Retinal pigment epithelial cell (primary cell): Measurements from ENCODE around the gene TRIM65.

Experiments
- DNase-seq: peaks from one replicate; pipeline ENCODE4 v3.0.0-alpha.2; 2010; ENCODE audit warnings: low read depth
- H3K4me3 ChIP-seq: 2 replicates; pipeline ENCODE4 v1.5.1; 2011; ENCODE audit warnings: mild to moderate bottlenecking, low read length, control low read depth, moderate library complexity
- TF ChIP-seq, protein P1 (sequence below): conservative IDR thresholded peaks from 2 replicates; pipeline ENCODE4 v1.5.1; 2011; ENCODE audit warnings: low read depth, low read length, control low read depth, inconsistent platforms

Gene TRIM65

DNA sequence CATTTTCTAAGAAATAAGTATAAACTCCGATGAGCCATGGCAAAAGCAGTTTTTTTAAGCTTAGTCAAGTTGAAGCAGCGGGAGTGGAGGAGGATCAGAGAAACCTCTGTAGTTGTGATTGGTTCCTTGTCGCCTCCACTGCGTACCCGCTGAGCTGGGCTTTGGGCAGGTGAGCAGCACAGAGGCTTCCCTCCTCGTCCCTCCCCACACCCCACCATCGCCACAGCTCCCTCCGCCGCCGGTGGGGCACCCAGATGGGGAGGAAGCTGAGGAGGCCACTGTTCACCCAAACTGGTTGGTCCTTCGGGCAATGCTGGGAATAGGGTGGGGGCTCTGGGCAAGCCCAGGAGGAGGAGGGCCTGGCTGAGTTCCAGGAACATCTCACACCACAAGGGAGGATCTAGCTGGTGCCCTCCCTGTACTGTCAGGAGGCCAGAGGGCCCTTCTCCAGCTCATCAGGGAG is 13.1 kb upstream of the TRIM65 start:
- no peak for DNase-seq
- TF ChIP-seq, protein P1, sequence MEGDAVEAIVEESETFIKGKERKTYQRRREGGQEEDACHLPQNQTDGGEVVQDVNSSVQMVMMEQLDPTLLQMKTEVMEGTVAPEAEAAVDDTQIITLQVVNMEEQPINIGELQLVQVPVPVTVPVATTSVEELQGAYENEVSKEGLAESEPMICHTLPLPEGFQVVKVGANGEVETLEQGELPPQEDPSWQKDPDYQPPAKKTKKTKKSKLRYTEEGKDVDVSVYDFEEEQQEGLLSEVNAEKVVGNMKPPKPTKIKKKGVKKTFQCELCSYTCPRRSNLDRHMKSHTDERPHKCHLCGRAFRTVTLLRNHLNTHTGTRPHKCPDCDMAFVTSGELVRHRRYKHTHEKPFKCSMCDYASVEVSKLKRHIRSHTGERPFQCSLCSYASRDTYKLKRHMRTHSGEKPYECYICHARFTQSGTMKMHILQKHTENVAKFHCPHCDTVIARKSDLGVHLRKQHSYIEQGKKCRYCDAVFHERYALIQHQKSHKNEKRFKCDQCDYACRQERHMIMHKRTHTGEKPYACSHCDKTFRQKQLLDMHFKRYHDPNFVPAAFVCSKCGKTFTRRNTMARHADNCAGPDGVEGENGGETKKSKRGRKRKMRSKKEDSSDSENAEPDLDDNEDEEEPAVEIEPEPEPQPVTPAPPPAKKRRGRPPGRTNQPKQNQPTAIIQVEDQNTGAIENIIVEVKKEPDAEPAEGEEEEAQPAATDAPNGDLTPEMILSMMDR: no peak
- H3K4me3 ChIP-seq: no peak overlapping the region

DNA sequence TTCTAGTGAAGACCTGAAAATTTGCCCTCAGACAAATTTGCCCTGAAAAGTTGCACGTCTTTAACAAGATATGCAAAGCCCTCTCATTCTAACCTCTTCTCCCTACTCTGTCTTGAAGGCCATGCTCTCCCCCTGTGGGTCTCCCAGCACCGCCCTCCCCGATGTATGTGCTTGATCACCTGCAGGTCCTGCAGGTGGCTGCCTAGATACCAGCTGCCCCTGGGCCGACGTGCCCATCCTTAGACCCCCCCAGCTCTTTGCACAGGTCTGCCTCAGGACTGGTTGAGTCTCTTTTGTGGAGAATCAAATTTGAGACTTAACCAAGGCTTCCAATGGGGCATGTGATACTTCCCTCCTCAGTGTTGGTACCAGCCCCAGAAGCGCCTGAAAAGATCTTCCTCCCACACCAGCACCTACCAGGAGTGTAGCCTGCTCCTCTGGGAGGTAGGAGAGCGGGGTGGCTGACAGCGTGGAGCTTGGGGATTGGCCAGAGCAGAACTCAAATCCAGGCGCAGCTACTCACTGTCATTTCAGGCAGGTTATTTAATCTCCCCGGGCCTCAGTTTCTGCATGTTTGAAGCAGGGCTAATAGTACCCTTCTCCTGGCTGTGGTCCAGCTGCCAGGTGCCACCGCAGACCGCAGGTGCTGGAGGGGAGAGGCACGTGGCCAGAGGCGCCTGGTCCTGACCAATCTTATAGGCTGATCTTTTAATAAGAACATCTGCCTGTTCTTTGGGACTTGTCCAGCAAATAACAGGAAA is 12.5 kb upstream of the TRIM65 start:
- TF ChIP-seq, protein P1: no peak
- no peak overlapping the region for H3K4me3 ChIP-seq
- no peak for DNase-seq

DNA sequence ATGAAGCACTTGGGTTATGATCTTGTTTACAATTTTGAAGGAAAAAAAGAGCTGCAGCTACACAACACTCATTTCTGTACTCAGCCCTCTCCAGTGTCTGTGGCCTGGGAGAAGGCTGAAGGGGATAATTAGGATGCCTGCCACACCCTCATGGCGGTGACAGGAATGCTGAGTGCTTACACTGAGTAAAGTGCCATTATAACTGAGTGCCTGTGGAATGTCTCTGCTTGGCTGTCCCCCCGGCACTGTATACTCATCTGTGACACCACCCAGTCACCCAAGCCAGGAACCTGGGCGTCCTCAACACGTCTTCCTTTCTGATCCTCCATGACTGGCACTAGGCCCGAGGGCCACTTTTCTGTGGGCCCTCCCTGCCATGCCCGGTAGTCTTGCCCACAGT is 11.4 kb upstream of the TRIM65 start:
- TF ChIP-seq, protein P1: no peak
- no peak for DNase-seq
- H3K4me3 ChIP-seq: no peak overlapping the region

DNA sequence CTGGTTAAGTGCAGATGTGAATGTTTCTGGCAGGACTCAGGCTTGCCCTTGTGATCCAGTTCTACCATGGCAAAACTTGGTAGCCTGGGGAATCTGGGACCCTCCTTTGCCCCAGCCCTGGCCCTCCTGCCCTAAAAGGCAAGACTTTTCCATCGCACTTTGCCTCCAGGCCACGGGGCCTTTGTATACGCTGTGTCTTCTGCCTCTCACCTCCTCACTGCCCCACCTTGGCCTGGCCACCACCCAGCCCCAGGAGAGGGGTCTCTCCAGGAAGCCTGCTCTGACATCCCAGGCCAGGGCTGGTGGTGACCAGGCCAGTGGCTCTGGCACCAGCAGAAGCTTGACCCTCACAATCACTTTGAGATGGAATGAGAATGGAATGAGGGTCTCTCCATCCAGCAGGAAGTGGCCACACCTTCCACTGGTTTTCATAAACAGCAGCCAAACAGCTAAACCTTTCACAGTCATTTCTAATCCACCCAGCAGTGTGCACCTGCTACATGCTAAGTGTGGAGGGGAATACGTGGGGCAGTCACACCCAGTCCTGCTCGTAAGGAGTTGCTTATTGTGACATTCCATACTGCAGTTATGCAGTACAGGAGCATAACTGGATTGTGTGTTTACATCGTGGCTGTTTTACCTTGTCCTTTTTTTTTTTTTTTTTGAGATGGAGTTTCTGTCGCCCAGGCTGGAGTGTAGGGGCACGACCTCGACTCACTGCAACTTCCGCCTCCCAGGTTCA is 9.6 kb upstream of the TRIM65 start:
- TF ChIP-seq, protein P1: no peak
- no peak overlapping the region for H3K4me3 ChIP-seq
- no peak for DNase-seq

DNA sequence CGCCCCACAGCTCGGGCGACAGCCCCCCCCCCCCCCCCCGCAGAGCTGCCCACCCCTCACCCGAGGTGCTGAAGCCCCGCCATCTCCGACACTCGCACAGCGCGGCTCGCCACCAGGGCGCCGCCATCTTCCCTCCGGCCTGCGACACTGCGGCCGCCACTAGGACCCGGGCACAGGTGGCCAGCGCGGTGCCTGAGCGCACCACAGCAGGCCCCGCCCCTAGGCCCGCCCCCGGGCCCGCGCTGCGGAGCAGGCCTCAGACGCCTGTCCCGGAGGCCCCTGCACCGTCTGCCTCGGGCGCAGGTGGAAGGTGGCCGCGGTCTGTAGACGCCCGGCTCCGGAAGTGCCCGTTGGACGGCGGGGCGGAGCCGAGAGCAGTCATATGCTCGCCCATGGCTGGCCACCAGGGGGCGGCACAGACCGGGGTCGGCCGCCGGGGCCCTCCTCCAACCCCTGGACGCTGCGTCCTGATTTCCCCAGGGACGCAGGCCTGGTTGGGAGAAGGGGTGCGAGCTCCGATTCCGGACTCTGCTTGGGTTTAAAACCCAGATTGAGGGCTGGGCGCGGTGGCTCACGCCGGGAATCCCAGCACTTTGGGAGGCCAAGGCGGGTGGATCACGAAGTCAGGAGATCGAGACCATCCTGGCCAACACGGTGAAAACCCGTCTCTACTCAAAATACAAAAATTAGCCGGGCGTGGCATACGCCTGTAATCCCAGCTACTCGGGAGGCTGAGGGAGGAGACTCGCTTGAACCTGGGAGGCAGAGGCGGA is 8.2 kb upstream of the TRIM65 start, which contains the start of gene MRPL38:
Gene MRPL38 (minus strand): TSS at position 136 of the 773 bp plus-strand sequence. CDS start 9 bp downstream, at position 127.
- peak within 1 kb of the TSS; percentile 75 for H3K4me3 ChIP-seq
- TF ChIP-seq, protein P1: peak; percentile 81
- peak; percentile 81 for DNase-seq

DNA sequence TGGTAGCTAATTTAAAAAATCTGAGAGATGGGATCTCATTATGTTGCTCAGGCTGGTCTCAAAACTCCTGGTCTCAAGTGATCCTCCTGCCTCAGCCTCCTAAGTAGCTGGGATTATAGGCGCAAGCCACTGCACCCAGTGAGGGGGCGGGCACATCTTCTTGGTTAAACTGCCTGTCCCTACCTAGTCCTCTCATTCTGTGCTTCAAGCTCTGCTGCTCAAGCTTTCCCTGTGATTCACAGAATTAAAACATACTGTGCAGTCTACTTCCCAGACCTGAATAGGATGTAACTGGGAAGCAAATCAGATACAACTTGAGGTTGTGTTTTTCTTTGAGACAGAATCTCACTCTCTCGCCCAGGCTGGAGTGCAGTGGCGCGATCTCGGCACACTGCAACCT is 5.7 kb upstream of the TRIM65 start:
- TF ChIP-seq, protein P1: no peak

More for the DNA sequence above, 5.7 kb upstream of the TRIM65 start:
- H3K4me3 ChIP-seq: no peak overlapping the region
- no peak for DNase-seq
